ENCODE measurements around the gene ZNF831. TPM values are rescaled to one million over a fixed set of nuclear protein-coding genes. Genes with fewer than 3 reads are reported as not detected.

ZNF831 gene
- total RNA-seq, 1 donor from 2014 or later = not detected

GRCh38 chr20:59307270-59307669 lies 143.6 kb downstream of the ZNF831 start:
- Mint-ChIP-seq H3K4me1 (ENCODE audit: low read depth) (peaks cover 26% of the 10 kb centered on the region), H3K9me3 (ENCODE audit: low read depth) (no peaks in the 10 kb centered on the region), H3K4me3 (ENCODE audit: low read depth) (no peak overlapping the region), H3K27me3 (peaks cover 48% of the 10 kb centered on the region), H3K27ac (no peak overlapping the region), H3K36me3 (ENCODE audit: insufficient read depth) (peaks cover 3% of the 10 kb centered on the region)
- DNase-seq (ENCODE audit: low spot score, unreplicated experiment) = no peak
- no peak for TF ChIP-seq CTCF (IDR thresholded peaks at IDR 0.05; ENCODE audit: unreplicated experiment)

Other genes starting within 250 kb of the ZNF831 start
- gene NELFCD, start 182.6 kb upstream of the ZNF831 start, total RNA-seq = 116 and 122 TPM in 2 replicates
- 61.4 and 65.6 TPM in 2 replicates for gene CTSZ, start 156.6 kb upstream of the ZNF831 start, total RNA-seq
- gene TUBB1, start 144.4 kb upstream of the ZNF831 start, total RNA-seq = 0.16 and 0.19 TPM in 2 replicates
- gene ATP5F1E, start 131.5 kb upstream of the ZNF831 start, total RNA-seq = 55.9 and 69.7 TPM in 2 replicates
- 50.1 and 52.8 TPM in 2 replicates for gene PRELID3B, start 121.0 kb upstream of the ZNF831 start, total RNA-seq
- 3.6 and 4.7 TPM in 2 replicates for gene EDN3, start 136.8 kb downstream of the ZNF831 start, total RNA-seq

All from progenitor cell of endocrine pancreas (in vitro differentiated cells).